HEK293 (cell line): ENCODE results near the gene MDFIC2.

Experiments used
- CTCF ChIP-seq: fragments of 450-650 bp; formaldehyde crosslinking; IDR thresholded peaks from 2 replicates; pipeline ENCODE4 v1.5.1; 2016; ENCODE audit warnings: missing biosample characterization, missing genetic modification characterization
- GLI2 ChIP-seq: fragments of 450-650 bp; formaldehyde crosslinking; IDR thresholded peaks from 2 replicates; pipeline ENCODE4; 2017; ENCODE audit warnings: missing biosample characterization, missing genetic modification characterization, low read depth, borderline replicate concordance
- PRDM1 ChIP-seq: fragments of 450-650 bp; formaldehyde crosslinking; IDR thresholded peaks from 2 replicates; pipeline ENCODE4; 2016; ENCODE audit warnings: missing biosample characterization, missing genetic modification characterization

GRCh38 chr3:70306736-70307135 is 5.7 kb downstream of the MDFIC2 start:
- TF ChIP-seq PRDM1 (no peak), CTCF (tag by site-specific recombination) (no peak), GLI2 (tag by site-specific recombination) (no peak)
